Right atrium auricular region (tissue), 2 donors: Measurements from ENCODE around the gene SLC27A4. TPM values are rescaled to one million over a fixed set of nuclear protein-coding genes. Genes with fewer than 3 reads are reported as not detected.

ENCODE experiments used
- DNase-seq: peaks from one replicate; pipeline ENCODE4 v3.0.0-alpha.2; 2019; ENCODE audit warnings: low spot score
- H3K27ac ChIP-seq, 2 donors: fragments of 200-600 bp; sonication (generic); 1 replicate in 1 of 2; 2 replicates in 1 of 2; pipeline ENCODE4 v1.5.1; 2016 to 2019
- H3K27me3 ChIP-seq, 2 donors: fragments of 200-600 bp; sonication (generic); one replicate each; pipeline versions ENCODE4 v1.5.1 to v1.6.0; 2017 to 2019
- H3K36me3 ChIP-seq: fragments of 200-600 bp; sonication (generic); one replicate; pipeline ENCODE4 v1.5.1; 2016
- H3K4me1 ChIP-seq, 2 donors: fragments of 200-600 bp; sonication (generic); one replicate each; pipeline versions ENCODE4 v1.5.1 to v1.6.0; 2017 to 2019
- H3K4me3 ChIP-seq, 2 donors: fragments of 200-600 bp; sonication (generic); 1 replicate in 1 of 2; 2 replicates in 1 of 2; pipeline ENCODE4 v1.5.1; 2017 to 2019; ENCODE audit warnings: mild to moderate bottlenecking in 1 of 2, moderate library complexity in 1 of 2
- H3K9me3 ChIP-seq, 2 donors: fragments of 200-600 bp; sonication (generic); one replicate each; pipeline ENCODE4 v1.5.1; 2019
- CTCF ChIP-seq, 2 donors: fragments of 200-600 bp; sonication (generic); IDR thresholded peaks; one replicate each; pipeline ENCODE4 v1.5.1; 2019; ENCODE audit warnings: antibody characterized with exemption in 2 of 2
- total RNA-seq, 2 donors: library from RNA; depleted of rRNA; stranded (reverse); fragments of >200 nt; gene quantifications; one replicate each; pipeline ENCODE4 v1.1.0, GENCODE V29; 2016

Gene SLC27A4
- total RNA-seq, result 10 to 100 TPM; 16.6 to 26.9 TPM

- H3K4me1 ChIP-seq, result peaks cover 0 to 15% of the 10 kb centered on the region in 2 donors
- TF ChIP-seq CTCF (IDR thresholded peaks at IDR 0.05), result no peak
- peak within 1 kb of the TSS; percentile 84 to 88 for H3K4me3 ChIP-seq
- H3K9me3 ChIP-seq, result no peaks in the 10 kb centered on the region
- peak within 1 kb of the TSS; percentile 71 to 82 for H3K27ac ChIP-seq
- DNase-seq, result no peak
- H3K27me3 ChIP-seq, result no peaks in the 10 kb centered on the region
- peaks cover 24% of the 10 kb centered on the region for H3K36me3 ChIP-seq
These were observed at the start of gene SLC27A4 for GRCh38 chr9:128339761-128340690. Gene SLC27A4, plus strand, starts transcription at chr9:128340527. Its CDS starts 2,606 bp downstream, at chr9:128343133.

GRCh38 chr9:128292009-128292408 is 48.3 kb upstream of the SLC27A4 start:
- DNase-seq, result no peak
- Histone ChIP-seq H3K4me1 (peaks cover 0 to 3% of the 10 kb centered on the region in 2 donors), H3K27me3 (no peaks in the 10 kb centered on the region), H3K9me3 (no peaks in the 10 kb centered on the region), H3K27ac (no peak overlapping the region), H3K36me3 (no peaks in the 10 kb centered on the region), H3K4me3 (no peak overlapping the region)
- no peak for TF ChIP-seq CTCF (IDR thresholded peaks at IDR 0.05)

GRCh38 chr9:128293091-128293490 is 47.2 kb upstream of the SLC27A4 start:
- Histone ChIP-seq H3K9me3 (no peaks in the 10 kb centered on the region), H3K4me3 (no peak overlapping the region), H3K27ac (no peak overlapping the region), H3K36me3 (no peaks in the 10 kb centered on the region), H3K27me3 (no peaks in the 10 kb centered on the region), H3K4me1 (peaks cover 0 to 3% of the 10 kb centered on the region in 2 donors)
- DNase-seq, result no peak
- TF ChIP-seq CTCF (IDR thresholded peaks at IDR 0.05), result no peak

- Histone ChIP-seq H3K9me3 (no peaks in the 10 kb centered on the region), H3K27me3 (no peaks in the 10 kb centered on the region), H3K4me1 (peaks cover 0 to 3% of the 10 kb centered on the region in 2 donors), H3K36me3 (no peaks in the 10 kb centered on the region), H3K27ac (no peak overlapping the region), H3K4me3 (no peak overlapping the region)
- no peak for TF ChIP-seq CTCF (IDR thresholded peaks at IDR 0.05)
- no peak for DNase-seq
These were observed 46.2 kb upstream of the SLC27A4 start for GRCh38 chr9:128294142-128294541.

- no peak for DNase-seq
These were observed 43.7 kb upstream of the SLC27A4 start for GRCh38 chr9:128296340-128297220.

More at GRCh38 chr9:128296340-128297220, 43.7 kb upstream of the SLC27A4 start:
- no peak for TF ChIP-seq CTCF (IDR thresholded peaks at IDR 0.05)
- Histone ChIP-seq H3K9me3 (no peaks in the 10 kb centered on the region), H3K27ac (no peak overlapping the region), H3K4me3 (no peak overlapping the region), H3K36me3 (no peaks in the 10 kb centered on the region), H3K27me3 (no peaks in the 10 kb centered on the region), H3K4me1 (peaks cover 0 to 3% of the 10 kb centered on the region in 2 donors)
